Activated T-helper 17 cell treated with anti-CD3 and anti-CD28 coated beads, Interleukin-2, amount 50 U/mL, for 72 hours (primary cell): ENCODE data around the gene ATP11A. TPM values are rescaled to one million over a fixed set of nuclear protein-coding genes. Genes with fewer than 3 reads are reported as not detected.
"Not testable (repeated sequence)": the region's sequence is repeated elsewhere in the genome, so short reads cannot be mapped to it uniquely, and the experiment has no call there.

Source experiments
- ATAC-seq: fragments of 150-1000 bp; cut with Tn5 transposase; replicated peaks from 2 replicates; pipeline ENCODE4 v1.10.0; 2021; ENCODE audit warnings: mild to moderate bottlenecking, moderate library complexity
- H3K27ac Mint-ChIP-seq: one replicate; pipeline ENCODE4 v1.8.0; 2022; ENCODE audit warnings: mixed read lengths
- H3K27me3 Mint-ChIP-seq: one replicate; pipeline ENCODE4 v1.8.0; 2022; ENCODE audit warnings: mixed read lengths
- H3K36me3 Mint-ChIP-seq: one replicate; pipeline ENCODE4 v1.8.0; 2022; ENCODE audit warnings: low read depth, mild to moderate bottlenecking, mixed read lengths
- H3K4me1 Mint-ChIP-seq: one replicate; pipeline ENCODE4 v1.8.0; 2022; ENCODE audit warnings: mixed read lengths
- H3K4me3 Mint-ChIP-seq: one replicate; pipeline ENCODE4 v1.8.0; 2022; ENCODE audit warnings: mild to moderate bottlenecking, mixed read lengths
- H3K9me3 Mint-ChIP-seq: one replicate; pipeline ENCODE4 v1.8.0; 2022; ENCODE audit warnings: mixed read lengths
- total RNA-seq, 2 donors: library from RNA; stranded (reverse); gene quantifications; one replicate each; pipeline ENCODE4 v1.2.3, GENCODE V29; 2022

The ATP11A gene
- total RNA-seq, 2 donors from 2014 or later: 39.7 to 48.6 TPM

GRCh38 chr13:112868308-112868707 lies 178.5 kb downstream of the ATP11A start:
- ATAC-seq: no peak
- Mint-ChIP-seq H3K27ac (no peak overlapping the region), H3K9me3 (no peaks in the 10 kb centered on the region), H3K36me3 (peaks cover 41% of the 10 kb centered on the region), H3K4me1 (peaks cover 8% of the 10 kb centered on the region), H3K27me3 (no peaks in the 10 kb centered on the region), H3K4me3 (no peak overlapping the region)

GRCh38 chr13:112869202-112870050 lies 179.6 kb downstream of the ATP11A start:
- Mint-ChIP-seq H3K9me3 (no peaks in the 10 kb centered on the region), H3K27me3 (no peaks in the 10 kb centered on the region), H3K4me1 (peaks cover 14% of the 10 kb centered on the region), H3K4me3 (no peak overlapping the region), H3K27ac (no peak overlapping the region), H3K36me3 (peaks cover 41% of the 10 kb centered on the region)
- ATAC-seq: no peak

GRCh38 chr13:112870051-112870331 lies 180.2 kb downstream of the ATP11A start:
- Mint-ChIP-seq H3K4me1 (peaks cover 14% of the 10 kb centered on the region), H3K4me3 (no peak overlapping the region), H3K27me3 (no peaks in the 10 kb centered on the region), H3K9me3 (no peaks in the 10 kb centered on the region), H3K27ac (no peak overlapping the region), H3K36me3 (peaks cover 44% of the 10 kb centered on the region)
- no peak for ATAC-seq

- ATAC-seq: no peak
- H3K4me3 Mint-ChIP-seq: no peak overlapping the region
- H3K27ac Mint-ChIP-seq: no peak overlapping the region
- peaks cover 46% of the 10 kb centered on the region for H3K36me3 Mint-ChIP-seq
- peaks cover 14% of the 10 kb centered on the region for H3K4me1 Mint-ChIP-seq
- no peaks in the 10 kb centered on the region for H3K27me3 Mint-ChIP-seq
- H3K9me3 Mint-ChIP-seq: no peaks in the 10 kb centered on the region
Observed at GRCh38 chr13:112870737-112871287, 181.0 kb downstream of the ATP11A start.

- no peaks in the 10 kb centered on the region for H3K27me3 Mint-ChIP-seq
- no peak for ATAC-seq
- H3K27ac Mint-ChIP-seq: no peak overlapping the region
- H3K4me1 Mint-ChIP-seq: peaks cover 14% of the 10 kb centered on the region
- H3K36me3 Mint-ChIP-seq: peaks cover 44% of the 10 kb centered on the region
- H3K9me3 Mint-ChIP-seq: no peaks in the 10 kb centered on the region
- H3K4me3 Mint-ChIP-seq: no peak overlapping the region
Observed at GRCh38 chr13:112871742-112872141, 181.9 kb downstream of the ATP11A start.

GRCh38 chr13:112872657-112873631 lies 183.1 kb downstream of the ATP11A start:
- H3K27me3 Mint-ChIP-seq, H3K9me3 Mint-ChIP-seq: not testable (repeated sequence)
- H3K36me3 Mint-ChIP-seq: peaks cover 32% of the 10 kb centered on the region
- peaks cover 14% of the 10 kb centered on the region for H3K4me1 Mint-ChIP-seq
- peak overlapping the region; percentile 87 for H3K27ac Mint-ChIP-seq
- peak; percentile 66 for ATAC-seq
- peak overlapping the region; percentile 63 for H3K4me3 Mint-ChIP-seq

GRCh38 chr13:112873851-112874750 lies 184.3 kb downstream of the ATP11A start:
- Mint-ChIP-seq H3K27me3 (no peaks in the 10 kb centered on the region), H3K9me3 (no peaks in the 10 kb centered on the region), H3K36me3 (peaks cover 32% of the 10 kb centered on the region), H3K4me1 (peaks cover 14% of the 10 kb centered on the region), H3K27ac (peak overlapping the region; percentile 87), H3K4me3 (peak overlapping the region; percentile 63)
- peak; percentile 80 for ATAC-seq

- H3K4me3 Mint-ChIP-seq: no peak overlapping the region
- H3K36me3 Mint-ChIP-seq: peaks cover 35% of the 10 kb centered on the region
- ATAC-seq: no peak
- no peaks in the 10 kb centered on the region for H3K27me3 Mint-ChIP-seq
- H3K9me3 Mint-ChIP-seq: no peaks in the 10 kb centered on the region
- no peak overlapping the region for H3K27ac Mint-ChIP-seq
- peaks cover 14% of the 10 kb centered on the region for H3K4me1 Mint-ChIP-seq
Observed at GRCh38 chr13:112874751-112875300, 185.0 kb downstream of the ATP11A start.

- no peak overlapping the region for H3K27ac Mint-ChIP-seq
- H3K36me3 Mint-ChIP-seq: peaks cover 37% of the 10 kb centered on the region
- H3K4me3 Mint-ChIP-seq: no peak overlapping the region
- peaks cover 14% of the 10 kb centered on the region for H3K4me1 Mint-ChIP-seq
- no peak for ATAC-seq
- H3K9me3 Mint-ChIP-seq: no peaks in the 10 kb centered on the region
- no peaks in the 10 kb centered on the region for H3K27me3 Mint-ChIP-seq
Observed at GRCh38 chr13:112875627-112876026, 185.8 kb downstream of the ATP11A start.

- no peak overlapping the region for H3K27ac Mint-ChIP-seq
- no peak for ATAC-seq
- peaks cover 37% of the 10 kb centered on the region for H3K36me3 Mint-ChIP-seq
- H3K27me3 Mint-ChIP-seq: no peaks in the 10 kb centered on the region
- H3K9me3 Mint-ChIP-seq: no peaks in the 10 kb centered on the region
- H3K4me3 Mint-ChIP-seq: no peak overlapping the region
- peaks cover 14% of the 10 kb centered on the region for H3K4me1 Mint-ChIP-seq
Observed at GRCh38 chr13:112876305-112877000, 186.6 kb downstream of the ATP11A start.

- ATAC-seq: no peak
- Mint-ChIP-seq H3K27ac (no peak overlapping the region), H3K4me3 (no peak overlapping the region), H3K9me3 (no peaks in the 10 kb centered on the region), H3K36me3 (peaks cover 37% of the 10 kb centered on the region), H3K27me3 (no peaks in the 10 kb centered on the region), H3K4me1 (peaks cover 14% of the 10 kb centered on the region)
Observed at GRCh38 chr13:112877066-112877465, 187.2 kb downstream of the ATP11A start.

- Mint-ChIP-seq H3K27me3 (no peaks in the 10 kb centered on the region), H3K27ac (no peak overlapping the region), H3K36me3 (peaks cover 37% of the 10 kb centered on the region), H3K9me3 (no peaks in the 10 kb centered on the region), H3K4me3 (no peak overlapping the region), H3K4me1 (peaks cover 14% of the 10 kb centered on the region)
- no peak for ATAC-seq
Observed at GRCh38 chr13:112877539-112877938, 187.7 kb downstream of the ATP11A start.
